Esophagus squamous epithelium (tissue), 5 donors: ENCODE data around the gene HLA-DOB. TPM values are rescaled to one million over a fixed set of nuclear protein-coding genes. Genes with fewer than 3 reads are reported as not detected.

ENCODE experiments used
- DNase-seq: peaks from one replicate; lab custom pipeline; 2025; lab: John Stamatoyannopoulos, UW
- H3K27ac ChIP-seq, 4 donors: fragments of 200-600 bp; sonication (generic); one replicate each; pipeline ENCODE4 v1.5.1; 2016 to 2019; ENCODE audit warnings: mild to moderate bottlenecking in 1 of 4
- H3K27me3 ChIP-seq, 4 donors: fragments of 200-600 bp; sonication (generic); 1 replicate in 3 of 4; 2 replicates in 1 of 4; pipeline versions ENCODE4 v1.5.1 to v1.6.0; 2017 to 2021; ENCODE audit warnings: antibody characterized with exemption in 1 of 4
- H3K36me3 ChIP-seq, 3 donors: fragments of 200-600 bp; sonication (generic); one replicate each; pipeline ENCODE4 v1.5.1; 2016 to 2019
- H3K4me1 ChIP-seq, 3 donors: fragments of 200-600 bp; sonication (generic); one replicate each; pipeline ENCODE4 v1.5.1; 2017 to 2019
- H3K4me3 ChIP-seq, 4 donors: fragments of 200-600 bp; sonication (generic); 1 replicate in 3 of 4; 2 replicates in 1 of 4; pipeline ENCODE4 v1.5.1; 2016 to 2019; ENCODE audit warnings: mild to moderate bottlenecking in 2 of 4, moderate library complexity in 1 of 4
- H3K9me3 ChIP-seq, 3 donors: fragments of 200-600 bp; sonication (generic); one replicate each; pipeline ENCODE4 v1.5.1; 2016 to 2019
- POLR2A ChIP-seq, 4 donors: fragments of 450-650 bp; IDR thresholded peaks; one replicate each; pipeline ENCODE4 v1.6.1; 2017; ENCODE audit warnings: antibody characterized with exemption in 4 of 4, mild to moderate bottlenecking in 4 of 4, moderate library complexity in 3 of 4
- WGBS, 2 donors: methylation state at CpG; one replicate each; pipeline ENCODE4 v1.1.5; 2018; 5-methylcytosine and 5-hydroxymethylcytosine counted together
- intact Hi-C: fragments of 100-400 bp; cut with DNase I; formaldehyde crosslinking; loops from one replicate; pipeline ENCODE4 v1.15.0; 2022
- total RNA-seq, 4 donors: library from RNA; depleted of rRNA; stranded (reverse); fragments of >200 nt; gene quantifications; one replicate each; pipeline ENCODE4 v1.1.0, GENCODE V29; 2016
- TF ChIP-seq, protein P1 (sequence below), 6 experiments: fragments of 450-650 bp in 4 of 6; fragments of 200-600 bp in 2 of 6; sonication (generic) in 2 of 6; IDR thresholded peaks; one replicate each; pipeline ENCODE4 v1.5.1; 2016 to 2019; ENCODE audit warnings: antibody characterized with exemption in 6 of 6, mild to moderate bottlenecking in 4 of 6, moderate library complexity in 4 of 6
- donor health status: DM: yes; HTN: yes; CAD: no.

Gene HLA-DOB
- total RNA-seq, 4 donors from 2014 or later = 0.34 to 3.6 (median 0.74) TPM

DNA sequence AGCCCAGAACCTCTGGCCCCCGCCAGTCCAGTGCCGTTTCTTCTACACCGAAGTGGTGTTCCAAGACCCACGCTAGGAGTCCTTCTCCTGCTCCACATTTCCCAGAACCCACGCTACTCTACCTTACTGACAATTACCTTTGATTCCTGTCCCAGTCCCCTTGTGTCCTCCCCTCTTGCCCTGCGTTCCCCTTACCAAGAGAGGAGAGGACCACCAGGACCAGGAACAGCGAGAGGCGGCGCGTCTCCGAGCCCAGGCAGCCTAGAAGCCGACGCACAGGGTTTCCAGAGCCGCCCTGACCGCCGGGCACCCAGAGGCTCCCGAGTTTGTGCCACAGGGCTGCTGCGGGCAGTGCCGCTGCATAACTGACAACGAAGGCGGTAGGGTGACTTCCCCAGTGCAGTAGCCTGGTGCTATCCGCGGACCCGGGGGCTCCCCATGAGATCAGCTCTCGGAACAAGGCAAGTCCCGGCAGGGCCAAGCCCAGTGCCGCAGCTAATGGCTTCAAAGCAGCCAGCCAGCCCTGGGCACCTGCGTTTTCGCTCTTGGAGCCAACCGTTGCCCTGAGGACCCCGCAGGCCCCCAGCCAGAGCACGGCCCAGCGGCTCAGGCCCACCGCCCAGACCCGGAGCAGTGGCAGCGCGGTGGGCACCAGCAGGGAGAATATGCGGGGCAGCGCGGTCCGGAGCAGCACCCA, 36.2 kb upstream of the HLA-DOB start:
- WGBS, 2 donors = 0% methylated on average over 5 of the region's 41 CpGs; no CpG with 5 or more reads in 1 of the 2 donors
- H3K4me1 ChIP-seq = peaks cover 6 to 50% (median 38%) of the 10 kb centered on the region in 3 donors
- intact Hi-C loops = no loop called here
- DNase-seq = no peak
- H3K4me3 ChIP-seq = peak overlapping the region; percentile 63 to 94 (median 82)
- no peaks in the 10 kb centered on the region for H3K27me3 ChIP-seq
- peaks cover 16 to 46% (median 30%) of the 10 kb centered on the region in 3 donors for H3K36me3 ChIP-seq
- peak overlapping the region; percentile 94 to 98 (median 97) for H3K27ac ChIP-seq
- TF ChIP-seq, protein P1, sequence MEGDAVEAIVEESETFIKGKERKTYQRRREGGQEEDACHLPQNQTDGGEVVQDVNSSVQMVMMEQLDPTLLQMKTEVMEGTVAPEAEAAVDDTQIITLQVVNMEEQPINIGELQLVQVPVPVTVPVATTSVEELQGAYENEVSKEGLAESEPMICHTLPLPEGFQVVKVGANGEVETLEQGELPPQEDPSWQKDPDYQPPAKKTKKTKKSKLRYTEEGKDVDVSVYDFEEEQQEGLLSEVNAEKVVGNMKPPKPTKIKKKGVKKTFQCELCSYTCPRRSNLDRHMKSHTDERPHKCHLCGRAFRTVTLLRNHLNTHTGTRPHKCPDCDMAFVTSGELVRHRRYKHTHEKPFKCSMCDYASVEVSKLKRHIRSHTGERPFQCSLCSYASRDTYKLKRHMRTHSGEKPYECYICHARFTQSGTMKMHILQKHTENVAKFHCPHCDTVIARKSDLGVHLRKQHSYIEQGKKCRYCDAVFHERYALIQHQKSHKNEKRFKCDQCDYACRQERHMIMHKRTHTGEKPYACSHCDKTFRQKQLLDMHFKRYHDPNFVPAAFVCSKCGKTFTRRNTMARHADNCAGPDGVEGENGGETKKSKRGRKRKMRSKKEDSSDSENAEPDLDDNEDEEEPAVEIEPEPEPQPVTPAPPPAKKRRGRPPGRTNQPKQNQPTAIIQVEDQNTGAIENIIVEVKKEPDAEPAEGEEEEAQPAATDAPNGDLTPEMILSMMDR (IDR thresholded peaks at IDR 0.05) = no peak
- no peak for TF ChIP-seq POLR2A (IDR thresholded peaks at IDR 0.05)
- no peaks in the 10 kb centered on the region for H3K9me3 ChIP-seq

DNA sequence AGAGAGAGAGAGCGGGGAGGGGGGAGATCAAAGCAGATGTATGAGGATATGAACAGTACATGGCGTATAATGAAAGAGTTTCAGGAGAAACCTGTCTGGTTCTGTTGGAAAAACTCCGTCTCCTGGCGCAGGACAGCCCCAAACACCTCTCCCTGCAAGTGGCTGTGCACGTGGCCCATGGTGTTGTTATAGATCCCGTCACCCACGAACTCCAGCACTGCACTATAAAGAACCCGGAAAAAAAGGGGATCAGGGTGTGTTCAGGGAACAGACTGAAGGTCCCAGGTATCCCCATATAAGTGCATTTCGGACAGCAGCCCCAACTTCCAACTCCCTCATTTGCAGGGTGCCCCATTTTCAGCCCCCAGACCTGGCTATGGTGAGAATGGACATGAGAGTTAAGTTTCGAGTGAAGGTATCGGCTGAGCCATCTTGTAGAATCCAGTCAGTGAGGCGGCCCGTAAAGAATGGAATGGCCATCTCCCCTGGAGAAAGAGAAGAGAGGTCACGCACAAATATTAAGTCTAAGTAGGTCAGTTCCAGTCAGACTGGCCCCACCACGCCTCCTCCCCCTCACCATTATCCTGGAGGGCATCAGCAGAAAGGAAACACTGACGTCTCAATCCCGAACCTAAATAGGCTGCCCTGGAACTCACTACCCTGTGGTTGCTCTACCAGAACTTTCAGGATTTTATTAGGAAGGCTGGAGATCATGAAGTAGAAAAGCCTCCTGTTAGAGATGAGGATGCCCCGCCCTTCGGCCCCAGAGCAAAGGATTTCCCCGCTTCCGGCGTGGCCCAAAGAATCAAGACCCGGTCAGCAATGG, 35.4 kb upstream of the HLA-DOB start:
- TF ChIP-seq, protein P1 (IDR thresholded peaks at IDR 0.05) = no peak
- no peak for TF ChIP-seq POLR2A (IDR thresholded peaks at IDR 0.05)
- peaks cover 6 to 50% (median 38%) of the 10 kb centered on the region in 3 donors for H3K4me1 ChIP-seq
- no peaks in the 10 kb centered on the region for H3K27me3 ChIP-seq
- H3K4me3 ChIP-seq = peak overlapping the region; percentile 63 to 94 (median 82)
- peak overlapping the region; percentile 94 to 98 (median 97) for H3K27ac ChIP-seq
- WGBS, 2 donors = 21 to 40% methylated on average over 19 to 21 of the region's 23 CpGs
- no peak for DNase-seq
- intact Hi-C loops = no loop called here
- H3K9me3 ChIP-seq = no peaks in the 10 kb centered on the region
- H3K36me3 ChIP-seq = peaks cover 22 to 46% (median 31%) of the 10 kb centered on the region in 3 donors

- no peak for DNase-seq
- peaks cover 28 to 57% (median 34%) of the 10 kb centered on the region in 3 donors for H3K36me3 ChIP-seq
- peak overlapping the region in 1 of 4 donors; percentile 77 for H3K4me3 ChIP-seq
- no peaks in the 10 kb centered on the region for H3K9me3 ChIP-seq
- peak overlapping the region in 2 of 4 donors; percentile 22 to 98 for H3K27ac ChIP-seq
- no peak for TF ChIP-seq POLR2A (IDR thresholded peaks at IDR 0.05)
- TF ChIP-seq, protein P1 (IDR thresholded peaks at IDR 0.05) = no peak
- intact Hi-C loops = no loop called here
- H3K27me3 ChIP-seq = no peaks in the 10 kb centered on the region
- H3K4me1 ChIP-seq = peaks cover 6 to 60% (median 37%) of the 10 kb centered on the region in 3 donors
- WGBS, 2 donors = 53 to 92% methylated on average over 4 of the region's 4 CpGs
Measured at GRCh38 chr6:32851025-32851424, 34.2 kb upstream of the HLA-DOB start.

DNA sequence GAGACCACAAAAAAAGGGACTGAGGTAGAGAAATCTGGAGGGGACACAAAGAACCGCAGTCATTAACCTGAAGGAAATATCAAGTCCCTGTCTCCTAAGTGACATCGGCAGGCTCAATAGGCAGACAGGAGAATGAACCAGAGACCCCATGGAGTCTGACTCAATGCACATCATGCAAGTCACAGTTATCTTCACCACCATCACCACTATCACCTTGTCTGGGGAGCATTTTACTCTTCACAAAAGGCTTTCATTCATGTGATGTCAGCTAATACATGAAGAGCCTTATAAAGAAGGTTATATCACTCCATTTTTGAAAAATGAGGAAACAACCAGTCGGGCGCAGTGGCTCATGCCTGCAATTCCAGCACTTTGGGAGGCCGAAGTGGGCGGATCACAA, 32.3 kb upstream of the HLA-DOB start:
- Histone ChIP-seq H3K36me3 (peaks cover 28 to 66% (median 34%) of the 10 kb centered on the region in 3 donors), H3K4me3 (no peak overlapping the region), H3K4me1 (peaks cover 17 to 56% (median 36%) of the 10 kb centered on the region in 3 donors), H3K9me3 (no peaks in the 10 kb centered on the region), H3K27ac (no peak overlapping the region), H3K27me3 (no peaks in the 10 kb centered on the region)
- TF ChIP-seq, protein P1 (IDR thresholded peaks at IDR 0.05) = no peak
- TF ChIP-seq POLR2A (IDR thresholded peaks at IDR 0.05) = no peak
- intact Hi-C loops = no loop called here
- WGBS, 2 donors = 75 to 78% methylated on average over 6 of the region's 6 CpGs
- no peak for DNase-seq
